B cell (primary cell): ENCODE data around the gene SIAH3. TPM values are rescaled to one million over a fixed set of nuclear protein-coding genes. Genes with fewer than 3 reads are reported as not detected.

ENCODE experiments used
- ATAC-seq: fragments of 200-7000 bp; cut with Tn5 transposase; one replicate; pipeline ENCODE4 v1.10.0; 2021; ENCODE audit warnings: low read depth, mild to moderate bottlenecking, moderate number of reproducible peaks, moderate library complexity
- CTCF ChIA-PET: fragments of 350-600 bp; sonication (Branson Sonifier 250); formaldehyde crosslinking; loops from one replicate; lab custom pipeline; 2021; ENCODE audit warnings: antibody characterized with exemption, inconsistent platforms; lab: Charles Lee
- POLR2A ChIA-PET: fragments of 350-600 bp; sonication (Branson Sonifier 250); formaldehyde crosslinking; loops from one replicate; lab custom pipeline; 2021; ENCODE audit warnings: antibody characterized with exemption; lab: Charles Lee
- DNase-seq: peaks from one replicate; pipeline ENCODE4 v3.0.0; 2013
- H2AFZ ChIP-seq: 2 replicates; pipeline ENCODE4 v1.6.1; 2012; ENCODE audit warnings: mild to moderate bottlenecking, low read depth, low read length; ENCODE audit not compliant: insufficient read depth, poor library complexity, severe bottlenecking
- H3K27ac ChIP-seq, 2 donors: 1 replicate in 1 of 2; 2 replicates in 1 of 2; pipeline ENCODE4 v1.5.1; 2012 to 2013; ENCODE audit warnings: low read length in 2 of 2, mild to moderate bottlenecking in 2 of 2, moderate library complexity in 1 of 2
- H3K27me3 ChIP-seq, 4 experiments: fragments of 200-600 bp in 1 of 4; sonication (generic) in 1 of 4; replicated peaks in 1 of 4; 1 replicate in 2 of 4; 2 replicates in 2 of 4; pipeline versions ENCODE4 v1.6.1 to v1.7.0; 2013 to 2016; ENCODE audit warnings: low read length in 3 of 4, mild to moderate bottlenecking in 2 of 4, mixed read lengths in 1 of 4, moderate library complexity in 1 of 4; ENCODE audit not compliant: insufficient read depth in 4 of 4, control insufficient read depth in 3 of 4; ENCODE audit errors: control extremely low read depth in 1 of 4
- H3K36me3 ChIP-seq, 2 experiments: replicated peaks in 1 of 2; 1 replicate in 1 of 2; 2 replicates in 1 of 2; pipeline versions ENCODE4 v1.6.1 to v1.7.1; 2013; ENCODE audit warnings: low read length in 1 of 2; ENCODE audit not compliant: insufficient read depth in 2 of 2, control insufficient read depth in 1 of 2; ENCODE audit errors: control extremely low read depth in 1 of 2, extremely low read depth in 1 of 2
- H3K4me1 ChIP-seq, 2 donors: fragments of 200-600 bp in 1 of 2; sonication (generic) in 1 of 2; 1 replicate in 1 of 2; 2 replicates in 1 of 2; pipeline versions ENCODE4 v1.5.1 to v1.6.1; 2013 to 2017; ENCODE audit warnings: low read length in 2 of 2; ENCODE audit not compliant: control insufficient read depth in 2 of 2, insufficient read depth in 2 of 2
- H3K4me2 ChIP-seq: replicated peaks from 2 replicates; pipeline ENCODE3; 2012; ENCODE audit warnings: mild to moderate bottlenecking, low read depth, low read length; ENCODE audit not compliant: poor library complexity, severe bottlenecking
- H3K4me3 ChIP-seq, 5 experiments: fragments of 200-600 bp in 1 of 5; sonication (generic) in 1 of 5; 1 replicate in 3 of 5; 2 replicates in 2 of 5; pipeline versions ENCODE4 v1.5.1 to v1.7.0; 2011 to 2016; ENCODE audit warnings: low read length in 4 of 5, mild to moderate bottlenecking in 4 of 5, low read depth in 2 of 5, control low read depth in 1 of 5, moderate library complexity in 1 of 5; ENCODE audit not compliant: insufficient read depth in 1 of 5; ENCODE audit errors: control extremely low read depth in 1 of 5, extremely low read depth in 1 of 5
- H3K79me2 ChIP-seq: fragments of 200-600 bp; sonication (generic); one replicate; pipeline ENCODE4 v1.6.0; 2016; ENCODE audit warnings: low read length; ENCODE audit not compliant: control insufficient read depth, insufficient read depth
- H3K9ac ChIP-seq: fragments of 200-600 bp; sonication (generic); 2 replicates; pipeline ENCODE4 v1.6.1; 2017; ENCODE audit warnings: mild to moderate bottlenecking, low read length, moderate library complexity
- H3K9me3 ChIP-seq, 3 donors: one replicate each; pipeline versions ENCODE4 v1.6.1 to v1.7.1; 2013; ENCODE audit warnings: low read length in 2 of 3; ENCODE audit not compliant: control insufficient read depth in 2 of 3, insufficient read depth in 1 of 3; ENCODE audit errors: control extremely low read depth in 1 of 3
- H4K20me1 ChIP-seq: 2 replicates; pipeline ENCODE4 v1.6.0; 2012; ENCODE audit warnings: mild to moderate bottlenecking, low read length; ENCODE audit not compliant: insufficient read depth, control insufficient read depth, poor library complexity, severe bottlenecking
- H3K27ac Mint-ChIP-seq: one replicate; pipeline ENCODE4 v1.8.0; 2021; ENCODE audit warnings: mixed read lengths
- H3K27me3 Mint-ChIP-seq: one replicate; pipeline ENCODE4 v1.8.0; 2021; ENCODE audit warnings: mixed read lengths
- H3K4me1 Mint-ChIP-seq: one replicate; pipeline ENCODE4 v1.8.0; 2021; ENCODE audit warnings: mixed read lengths
- H3K4me3 Mint-ChIP-seq: one replicate; pipeline ENCODE4 v1.8.0; 2021; ENCODE audit warnings: mixed read lengths
- H3K9me3 Mint-ChIP-seq: one replicate; pipeline ENCODE4 v1.8.0; 2022; ENCODE audit warnings: mixed read lengths; ENCODE audit not compliant: insufficient read depth
- CTCF ChIP-seq: fragments of 200-600 bp; IDR thresholded peaks from one replicate; pipeline ENCODE4 v1.8.0; 2022; ENCODE audit warnings: antibody characterized with exemption, mild to moderate bottlenecking
- EZH2 ChIP-seq: IDR thresholded peaks from 2 replicates; pipeline ENCODE4 v1.6.1; 2012; ENCODE audit warnings: borderline replicate concordance, low read depth, mild to moderate bottlenecking, moderate library complexity, low read length; ENCODE audit not compliant: insufficient read depth, poor library complexity, severe bottlenecking
- WGBS: methylation state at CpG from one replicate; pipeline ENCODE4 v1.1.5; 2013; ENCODE audit warnings: missing lambda C conversion rate; ENCODE audit not compliant: insufficient coverage; 5-methylcytosine and 5-hydroxymethylcytosine counted together
- intact Hi-C: fragments of 100-400 bp; cut with micrococcal nuclease; formaldehyde crosslinking; loops from one replicate; pipeline ENCODE4 v1.10.0; 2022
- polyA plus RNA-seq: library from polyadenylated mRNA; depleted of rRNA; stranded (reverse); fragments of >200 nt; gene quantifications from 2 replicates; pipeline ENCODE4 v1.2.3, GENCODE V29; 2012
- total RNA-seq, 2 donors: library from RNA; stranded (reverse); fragments of 120-200 nt in 1 of 2; gene quantifications; 1 replicate in 1 of 2; 2 replicates in 1 of 2; pipeline versions ENCODE4 v1.2.3 to v1.2.4, GENCODE V29; 2013 to 2022

The SIAH3 gene
- total and polyA plus RNA-seq, 2 donors (not counting 1 experiment from before 2014, with no cell fraction given) = not detected

- no peak overlapping the region for H3K9ac ChIP-seq
- Mint-ChIP-seq H3K27ac (no peak overlapping the region), H3K4me3 (no peak overlapping the region), H3K27me3 (peaks cover 15% of the 10 kb centered on the region), H3K9me3 (no peaks in the 10 kb centered on the region), H3K4me1 (no peaks in the 10 kb centered on the region)
- no peak for DNase-seq
- H3K27ac ChIP-seq = no peak overlapping the region
- no peaks in the 10 kb centered on the region for H4K20me1 ChIP-seq
- ATAC-seq = no peak
- H3K4me2 ChIP-seq = no peak overlapping the region
- H3K4me1 ChIP-seq = no peaks in the 10 kb centered on the region
- no peak for TF ChIP-seq EZH2
- TF ChIP-seq CTCF = no peak
- 80% methylated on average over 4 of the region's 6 CpGs for WGBS
- no peak overlapping the region for H3K4me3 ChIP-seq
- no peaks in the 10 kb centered on the region for H3K27me3 ChIP-seq
- no peaks in the 10 kb centered on the region for H3K36me3 ChIP-seq
- H2AFZ ChIP-seq = no peak overlapping the region
- intact Hi-C loops = no loop called here
- POLR2A ChIA-PET = no interaction called here
- CTCF ChIA-PET = interaction anchor here (0.6 kb wide), 1 partner anchor 224 kb away, joined by 3 read pairs; no protein-coding TSS in a partner anchor
- no peaks in the 10 kb centered on the region for H3K9me3 ChIP-seq
- H3K79me2 ChIP-seq = no peaks in the 10 kb centered on the region
Measured at GRCh38 chr13:45786293-45786920, 65.1 kb downstream of the SIAH3 start.

- WGBS = 91% methylated on average over 8 of the region's 10 CpGs
- Mint-ChIP-seq H3K4me3 (no peak overlapping the region), H3K27ac (no peak overlapping the region), H3K9me3 (no peaks in the 10 kb centered on the region), H3K27me3 (peaks cover 15% of the 10 kb centered on the region), H3K4me1 (no peaks in the 10 kb centered on the region)
- H3K4me2 ChIP-seq = no peak overlapping the region
- no peak for DNase-seq
- intact Hi-C loops = no loop called here
- TF ChIP-seq CTCF = no peak
- TF ChIP-seq EZH2 = no peak
- H3K9ac ChIP-seq = no peak overlapping the region
- ChIA-PET CTCF (no interaction called here), POLR2A (no interaction called here)
- no peak for ATAC-seq
- H3K27me3 ChIP-seq = no peaks in the 10 kb centered on the region
- H3K4me1 ChIP-seq = no peaks in the 10 kb centered on the region
- no peak overlapping the region for H3K27ac ChIP-seq
- no peak overlapping the region for H3K4me3 ChIP-seq
- no peaks in the 10 kb centered on the region for H3K36me3 ChIP-seq
- H4K20me1 ChIP-seq = no peaks in the 10 kb centered on the region
- H2AFZ ChIP-seq = no peak overlapping the region
- no peaks in the 10 kb centered on the region for H3K9me3 ChIP-seq
- no peaks in the 10 kb centered on the region for H3K79me2 ChIP-seq
Measured at GRCh38 chr13:45784755-45785675, 66.5 kb downstream of the SIAH3 start.
